Effector memory CD8-positive, alpha-beta T cell (primary cell): ENCODE results near the gene HNRNPDL.
"Not testable (repeated sequence)": the region's sequence is repeated elsewhere in the genome, so short reads cannot be mapped to it uniquely, and the experiment has no call there.

Experiments
- ATAC-seq: fragments of 150-1000 bp; cut with Tn5 transposase; replicated peaks from 2 replicates; pipeline ENCODE4 v1.10.0; 2021; ENCODE audit warnings: mild to moderate bottlenecking, moderate library complexity
- DNase-seq, 3 experiments: peaks; one replicate each; pipeline ENCODE4 v3.0.0; 2021
- H3K27ac Mint-ChIP-seq, 2 donors: one replicate each; pipeline ENCODE4 v1.8.0; 2022; ENCODE audit warnings: mild to moderate bottlenecking in 2 of 2, mixed read lengths in 2 of 2, moderate library complexity in 2 of 2
- H3K27me3 Mint-ChIP-seq, 2 donors: one replicate each; pipeline ENCODE4 v1.8.0; 2022; ENCODE audit warnings: mixed read lengths in 2 of 2
- H3K36me3 Mint-ChIP-seq: one replicate; pipeline ENCODE4 v1.8.0; 2022; ENCODE audit warnings: mild to moderate bottlenecking, moderate library complexity, mixed read lengths; ENCODE audit not compliant: insufficient read depth
- H3K4me1 Mint-ChIP-seq, 2 donors: one replicate each; pipeline ENCODE4 v1.8.0; 2022; ENCODE audit warnings: low read depth in 2 of 2, mixed read lengths in 2 of 2
- H3K4me3 Mint-ChIP-seq, 2 donors: one replicate each; pipeline ENCODE4 v1.8.0; 2022; ENCODE audit warnings: mild to moderate bottlenecking in 2 of 2, mixed read lengths in 2 of 2, moderate library complexity in 2 of 2
- H3K9me3 Mint-ChIP-seq, 2 donors: one replicate each; pipeline ENCODE4 v1.8.0; 2022; ENCODE audit warnings: mixed read lengths in 2 of 2

HNRNPDL gene

GRCh38 chr4:82397527-82397926 is 32.7 kb downstream of the HNRNPDL start:
- no peak for DNase-seq
- no peaks in the 10 kb centered on the region for H3K4me1 Mint-ChIP-seq
- no peak for ATAC-seq
- H3K27me3 Mint-ChIP-seq, result peaks cover 14 to 31% of the 10 kb centered on the region in 2 donors
- no peak overlapping the region for H3K4me3 Mint-ChIP-seq
- H3K27ac Mint-ChIP-seq, result no peak overlapping the region
- no peaks in the 10 kb centered on the region for H3K36me3 Mint-ChIP-seq
- no peaks in the 10 kb centered on the region for H3K9me3 Mint-ChIP-seq

DNA sequence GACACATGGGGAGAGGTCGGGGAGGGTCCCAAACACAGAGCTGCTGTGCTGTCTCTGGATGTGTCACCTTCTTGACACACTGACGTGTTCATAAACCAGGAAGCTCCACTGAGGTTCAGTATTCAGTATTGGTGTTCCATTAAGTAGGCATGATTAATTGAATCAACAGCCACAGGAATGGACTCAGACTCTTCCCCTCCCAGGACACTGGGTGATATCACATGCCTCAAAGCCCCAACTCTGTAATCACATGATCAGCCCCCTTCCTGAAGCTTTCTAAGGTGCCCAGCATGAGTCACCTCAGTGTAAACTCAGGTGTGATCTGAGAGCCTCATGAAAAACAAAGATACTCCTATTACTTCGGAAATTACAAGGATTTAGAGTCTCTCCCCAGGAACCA is 35.4 kb downstream of the HNRNPDL start:
- H3K4me3 Mint-ChIP-seq, result no peak overlapping the region
- no peaks in the 10 kb centered on the region for H3K4me1 Mint-ChIP-seq
- DNase-seq (no peak), ATAC-seq (no peak)
- no peaks in the 10 kb centered on the region for H3K36me3 Mint-ChIP-seq
- peaks cover 0 to 18% of the 10 kb centered on the region in 2 donors for H3K27me3 Mint-ChIP-seq
- no peaks in the 10 kb centered on the region for H3K9me3 Mint-ChIP-seq
- no peak overlapping the region for H3K27ac Mint-ChIP-seq

DNA sequence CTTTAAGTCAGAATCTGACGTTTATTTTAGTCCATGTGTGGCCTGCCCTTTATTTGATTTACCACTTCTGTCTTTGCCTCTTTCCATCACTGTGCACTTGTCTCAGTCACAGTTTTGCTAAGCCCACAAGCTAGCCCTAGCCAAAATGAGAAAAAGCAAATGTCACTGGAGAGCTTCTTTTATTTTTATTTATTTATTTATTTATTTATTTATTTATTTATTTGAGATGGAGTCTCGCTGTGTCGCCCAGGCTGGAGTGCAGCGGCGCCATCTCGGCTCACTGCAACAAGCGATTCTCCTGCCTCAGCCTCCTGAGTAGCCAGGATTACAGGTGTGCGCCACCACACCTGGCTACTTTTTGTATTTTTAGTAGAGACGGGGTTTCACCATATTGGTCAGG is 40.2 kb downstream of the HNRNPDL start:
- H3K9me3 Mint-ChIP-seq, H3K36me3 Mint-ChIP-seq, ATAC-seq, H3K4me1 Mint-ChIP-seq, DNase-seq, H3K27ac Mint-ChIP-seq, H3K4me3 Mint-ChIP-seq: not testable (repeated sequence)
- peaks cover 8 to 14% of the 10 kb centered on the region in 2 donors for H3K27me3 Mint-ChIP-seq

- ATAC-seq (no peak), DNase-seq (no peak)
- H3K9me3 Mint-ChIP-seq, result no peaks in the 10 kb centered on the region
- no peak overlapping the region for H3K27ac Mint-ChIP-seq
- no peaks in the 10 kb centered on the region for H3K36me3 Mint-ChIP-seq
- peaks cover 0 to 18% of the 10 kb centered on the region in 2 donors for H3K27me3 Mint-ChIP-seq
- no peak overlapping the region for H3K4me3 Mint-ChIP-seq
- H3K4me1 Mint-ChIP-seq, result no peaks in the 10 kb centered on the region
Observed at GRCh38 chr4:82388405-82388804, 41.9 kb downstream of the HNRNPDL start.

- not testable (repeated sequence) for H3K4me1 Mint-ChIP-seq
Observed at GRCh38 chr4:82386312-82386711, 44.0 kb downstream of the HNRNPDL start.

DNA sequence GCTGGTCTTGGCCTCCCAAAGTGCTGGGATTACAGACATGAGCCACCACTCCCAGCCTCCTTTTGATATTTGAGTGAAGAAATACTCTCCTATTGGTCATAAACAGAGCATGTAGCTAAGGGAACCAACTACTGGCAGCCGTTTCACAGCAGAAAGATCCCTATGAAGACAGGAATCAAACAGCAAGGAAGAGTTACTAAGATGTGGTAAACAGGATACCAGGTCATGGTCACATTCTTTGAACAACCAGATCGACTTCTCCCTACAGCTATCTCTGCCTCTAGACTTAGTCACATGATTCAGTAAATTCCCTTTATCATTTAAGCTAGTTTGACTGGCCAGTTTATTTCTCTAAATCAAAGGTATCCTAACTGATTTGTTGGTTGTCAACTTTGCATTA is 47.5 kb downstream of the HNRNPDL start:
- Mint-ChIP-seq H3K4me3 (no peak overlapping the region), H3K36me3 (no peaks in the 10 kb centered on the region), H3K27ac (no peak overlapping the region), H3K4me1 (peaks cover 2 to 5% of the 10 kb centered on the region in 2 donors), H3K9me3 (no peaks in the 10 kb centered on the region), H3K27me3 (peaks cover 0 to 18% of the 10 kb centered on the region in 2 donors)
- DNase-seq, result no peak
- no peak for ATAC-seq

More at GRCh38 chr4:82386312-82386711, 44.0 kb downstream of the HNRNPDL start:
- H3K27ac Mint-ChIP-seq, H3K36me3 Mint-ChIP-seq, H3K4me3 Mint-ChIP-seq, DNase-seq, ATAC-seq, H3K9me3 Mint-ChIP-seq: not testable (repeated sequence)
- H3K27me3 Mint-ChIP-seq, result peaks cover 0 to 18% of the 10 kb centered on the region in 2 donors

DNA sequence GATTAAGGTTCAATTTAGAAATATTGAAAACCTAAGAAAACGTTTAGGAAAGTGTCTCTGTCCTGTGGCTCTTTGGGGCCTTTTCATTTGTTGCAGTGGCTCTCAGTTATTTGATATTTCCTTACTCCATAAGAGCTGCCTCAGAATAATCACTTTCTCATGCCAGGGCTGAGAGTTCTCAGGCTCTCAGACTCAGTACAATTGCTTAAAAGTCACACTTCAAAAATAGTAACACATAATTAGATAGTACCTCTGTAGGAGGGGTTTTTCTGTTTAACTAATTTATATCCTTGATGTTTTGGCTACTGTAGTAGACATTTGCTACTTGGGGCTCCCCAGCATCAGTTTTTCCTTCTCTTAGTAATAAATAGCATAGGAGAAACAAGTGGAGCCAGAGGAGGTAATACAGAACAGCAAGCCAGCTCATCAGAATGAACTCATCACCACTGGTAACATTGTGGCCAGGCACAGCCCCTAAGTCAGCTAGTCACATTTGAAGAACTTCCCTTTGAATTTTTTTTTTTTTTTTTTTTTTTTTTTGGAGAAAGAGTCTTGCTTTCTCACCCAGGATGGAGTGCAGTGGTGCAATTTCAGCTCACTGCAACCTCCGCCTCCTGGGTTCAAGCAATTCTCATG is 48.5 kb downstream of the HNRNPDL start:
- H3K4me1 Mint-ChIP-seq, result peaks cover 6% of the 10 kb centered on the region in 2 donors
- H3K4me3 Mint-ChIP-seq, result no peak overlapping the region

GRCh38 chr4:82381235-82381634 is 49.0 kb downstream of the HNRNPDL start:
- peaks cover 0 to 15% of the 10 kb centered on the region in 2 donors for H3K27me3 Mint-ChIP-seq
- H3K36me3 Mint-ChIP-seq, result no peaks in the 10 kb centered on the region
- H3K9me3 Mint-ChIP-seq, result no peaks in the 10 kb centered on the region
- H3K4me3 Mint-ChIP-seq, result no peak overlapping the region
- ATAC-seq (no peak), DNase-seq (no peak)
- H3K4me1 Mint-ChIP-seq, result peaks cover 10% of the 10 kb centered on the region in 2 donors
- no peak overlapping the region for H3K27ac Mint-ChIP-seq

More for the DNA sequence above, 48.5 kb downstream of the HNRNPDL start:
- Mint-ChIP-seq H3K36me3 (no peaks in the 10 kb centered on the region), H3K27me3 (peaks cover 0 to 18% of the 10 kb centered on the region in 2 donors), H3K27ac (no peak overlapping the region), H3K9me3 (no peaks in the 10 kb centered on the region)
- DNase-seq (no peak), ATAC-seq (no peak)

DNA sequence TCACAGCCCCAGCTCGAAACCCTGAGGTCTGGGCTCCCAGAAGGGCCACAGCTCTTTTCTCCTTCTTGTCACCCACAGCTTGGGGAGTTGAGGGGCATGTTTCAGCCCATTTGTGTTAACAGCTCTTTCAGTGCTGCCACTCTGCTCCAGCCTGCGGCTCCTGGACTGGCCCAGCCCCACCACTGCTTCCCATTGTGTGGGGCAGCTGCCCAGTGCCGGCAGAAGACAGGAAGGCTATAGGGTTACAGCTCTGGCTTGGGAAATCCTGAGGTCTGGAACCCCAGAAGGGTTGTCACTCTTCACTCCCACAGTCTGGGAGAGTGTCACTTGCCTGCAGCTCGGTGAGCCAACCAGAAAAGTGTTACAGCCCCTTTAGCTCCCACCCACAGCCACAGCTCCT is 49.4 kb downstream of the HNRNPDL start:
- ATAC-seq (peak; percentile 19), DNase-seq (no peak)
- no peaks in the 10 kb centered on the region for H3K9me3 Mint-ChIP-seq
- H3K27me3 Mint-ChIP-seq, result peaks cover 0 to 11% of the 10 kb centered on the region in 2 donors
- no peaks in the 10 kb centered on the region for H3K36me3 Mint-ChIP-seq
- no peak overlapping the region for H3K4me3 Mint-ChIP-seq
- peaks cover 13 to 14% of the 10 kb centered on the region in 2 donors for H3K4me1 Mint-ChIP-seq
- no peak overlapping the region for H3K27ac Mint-ChIP-seq

DNA sequence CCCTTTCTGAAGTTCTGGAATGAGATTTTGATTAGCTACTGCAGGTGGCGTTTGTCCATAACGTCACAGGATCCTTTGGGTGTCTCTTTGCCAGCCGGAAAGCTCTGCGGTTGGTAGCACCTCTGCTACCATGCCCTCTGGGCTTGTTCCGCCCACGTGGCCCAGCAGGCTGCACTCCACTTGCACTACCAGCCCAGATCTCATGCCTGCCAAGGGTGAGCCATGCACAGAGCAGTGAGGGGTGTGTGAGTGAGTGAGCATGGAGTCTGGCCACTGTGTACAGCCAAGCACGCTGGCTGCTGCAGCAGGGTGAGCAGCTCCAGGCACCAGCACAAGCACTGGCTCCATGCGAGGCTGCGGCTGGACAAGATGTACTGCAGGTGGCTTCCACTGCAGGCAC is 49.9 kb downstream of the HNRNPDL start:
- H3K4me3 Mint-ChIP-seq, result no peak overlapping the region
- no peaks in the 10 kb centered on the region for H3K9me3 Mint-ChIP-seq
- H3K27me3 Mint-ChIP-seq, result peaks cover 0 to 6% of the 10 kb centered on the region in 2 donors
- peak; percentile 32 for ATAC-seq
- H3K36me3 Mint-ChIP-seq, result no peaks in the 10 kb centered on the region
- H3K4me1 Mint-ChIP-seq, result peaks cover 13 to 17% of the 10 kb centered on the region in 2 donors
- H3K27ac Mint-ChIP-seq, result no peak overlapping the region
- no peak for DNase-seq

- Mint-ChIP-seq H3K4me1 (peaks cover 26 to 42% of the 10 kb centered on the region in 2 donors), H3K36me3 (peaks cover 36% of the 10 kb centered on the region), H3K4me3 (peak overlapping the region; percentile 88 to 94), H3K27me3 (no peaks in the 10 kb centered on the region), H3K9me3 (no peaks in the 10 kb centered on the region), H3K27ac (no peak overlapping the region)
- no peak for DNase-seq
- no peak for ATAC-seq
Observed at GRCh38 chr4:82376109-82376508, 54.2 kb downstream of the HNRNPDL start.

DNA sequence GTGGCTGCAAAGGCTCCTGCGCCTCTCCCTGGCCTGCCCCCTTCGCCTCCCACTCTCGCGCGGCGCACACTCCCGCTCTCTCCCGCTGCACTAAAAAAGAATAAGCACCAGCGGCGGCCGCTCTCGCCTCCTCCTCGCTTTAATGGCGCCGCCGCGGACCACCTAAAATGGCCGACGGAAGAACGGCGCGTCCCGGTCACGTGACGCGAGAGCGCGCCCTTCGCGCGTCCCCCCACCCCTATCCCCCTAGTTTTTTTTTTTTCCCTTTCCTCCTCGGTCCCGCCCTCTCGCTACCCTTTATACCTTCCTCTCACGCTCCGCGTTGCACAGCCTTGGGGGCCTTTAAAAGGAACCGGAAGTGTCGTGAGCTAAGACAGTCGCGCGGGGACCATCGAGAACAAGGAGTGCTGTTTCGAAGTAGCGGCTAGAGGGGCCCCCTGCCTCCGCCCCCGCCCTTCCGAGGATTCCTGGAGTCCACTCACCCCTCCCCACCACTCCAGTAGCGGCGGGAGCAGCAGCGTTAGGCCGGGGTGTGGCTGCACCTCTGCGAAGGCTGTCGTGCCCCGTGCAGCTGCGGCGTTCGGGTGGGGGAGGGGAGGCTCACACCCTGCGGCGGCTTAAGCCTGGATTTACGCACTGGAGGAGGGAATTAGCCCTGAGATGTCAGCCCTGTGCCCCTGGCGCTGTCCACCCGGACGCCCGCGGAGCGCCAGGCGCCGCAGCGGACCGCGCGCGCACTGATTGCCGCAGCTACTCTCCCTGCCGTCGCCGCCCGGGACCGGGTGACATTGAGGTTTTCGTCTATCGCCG is 56.2 kb downstream of the HNRNPDL start, which contains the start of gene HNRNPD:
TSS of gene HNRNPD (minus strand) at position 176 of the 810 bp plus-strand sequence. CDS start 313 bp downstream, outside the sequence.
- no peaks in the 10 kb centered on the region for H3K27me3 Mint-ChIP-seq
- DNase-seq, result peak; percentile 85 to 92 (median 87)
- ATAC-seq, result peak; percentile 85

DNA sequence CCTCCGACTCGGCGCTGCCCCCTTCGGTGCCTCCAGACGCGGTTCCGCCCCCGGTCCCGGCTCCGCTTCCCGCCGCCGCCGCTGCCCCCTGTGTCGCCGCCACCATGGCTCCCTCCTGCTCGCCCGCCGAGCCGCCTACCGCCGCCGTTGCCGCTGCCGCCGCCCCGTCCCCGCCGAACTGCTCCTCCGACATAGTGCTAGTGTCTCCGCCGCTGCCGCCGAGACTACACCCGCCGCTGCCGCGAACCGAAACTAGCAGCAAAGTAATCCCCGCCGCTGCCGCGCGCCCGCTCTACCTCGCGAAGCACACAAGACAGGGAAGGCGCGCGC is 56.8 kb downstream of the HNRNPDL start:
- peaks cover 46 to 63% of the 10 kb centered on the region in 2 donors for H3K4me1 Mint-ChIP-seq
- H3K36me3 Mint-ChIP-seq, result peaks cover 58% of the 10 kb centered on the region
- DNase-seq (no peak), ATAC-seq (peak; percentile 39)
- H3K4me3 Mint-ChIP-seq, result peak overlapping the region; percentile 88 to 94
- no peaks in the 10 kb centered on the region for H3K27me3 Mint-ChIP-seq
- peak overlapping the region; percentile 97 to 99 for H3K27ac Mint-ChIP-seq
- H3K9me3 Mint-ChIP-seq, result no peaks in the 10 kb centered on the region

More for the DNA sequence above, 56.2 kb downstream of the HNRNPDL start, which contains the start of gene HNRNPD:
- H3K36me3 Mint-ChIP-seq, result peaks cover 52% of the 10 kb centered on the region
- H3K27ac Mint-ChIP-seq, result peak within 1 kb of the TSS; percentile 97 to 99
- H3K4me1 Mint-ChIP-seq, result peaks cover 42 to 58% of the 10 kb centered on the region in 2 donors
- H3K9me3 Mint-ChIP-seq, result no peaks in the 10 kb centered on the region
- H3K4me3 Mint-ChIP-seq, result peak within 1 kb of the TSS; percentile 88 to 94
